Measurements from ENCODE around the gene MRPS31. TPM values are rescaled to one million over a fixed set of nuclear protein-coding genes. Genes with fewer than 3 reads are reported as not detected.

The MRPS31 gene
- total and polyA plus RNA-seq, 4 donors, result 13.4 to 17.6 (median 16.0) TPM

DNA sequence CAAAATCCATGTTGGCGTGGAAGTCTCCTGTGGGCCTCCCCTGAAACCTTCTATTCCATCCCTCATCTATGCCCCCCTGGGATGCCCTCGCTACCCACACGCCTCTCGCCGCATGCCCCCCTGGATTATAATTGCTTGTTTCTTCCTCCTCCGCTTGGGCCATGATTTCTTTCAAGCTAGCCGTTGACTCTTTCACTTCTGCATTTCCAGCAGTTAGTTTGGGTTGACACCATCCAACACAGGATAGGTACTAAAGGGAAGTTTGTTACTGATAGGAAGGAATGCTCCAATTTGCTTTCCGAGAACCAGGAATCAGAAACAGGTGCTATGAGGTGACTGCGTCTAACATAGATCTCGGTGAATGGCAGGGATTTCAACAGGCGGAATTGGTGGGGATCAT, 10.7 kb upstream of the MRPS31 start:
- Histone ChIP-seq H3K9ac (ENCODE audit: low read depth in 1 of 2, low read length in 2 of 2) (no peak overlapping the region), H3K36me3 (ENCODE audit: control insufficient read depth in 4 of 4, insufficient read depth in 3 of 4, low read depth in 1 of 4, low read length in 3 of 4) (no peaks in the 10 kb centered on the region), H3K27ac (ENCODE audit: low read depth in 1 of 2, low read length in 2 of 2) (no peak overlapping the region), H3K27me3 (ENCODE audit: control insufficient read depth in 4 of 4, insufficient read depth in 4 of 4, low read length in 3 of 4) (no peaks in the 10 kb centered on the region), H3K4me1 (ENCODE audit: control insufficient read depth in 4 of 4, insufficient read depth in 4 of 4, low read length in 3 of 4) (peaks cover 1 to 34% (median 20%) of the 10 kb centered on the region in 4 donors), H3K9me3 (ENCODE audit: control insufficient read depth in 4 of 4, low read length in 3 of 4) (no peaks in the 10 kb centered on the region), H3K4me3 (ENCODE audit: low read depth in 1 of 3, low read length in 3 of 3) (no peak overlapping the region)
- WGBS, result 89% methylated on average over 11 of the region's 11 CpGs
- TF ChIP-seq, protein P1, sequence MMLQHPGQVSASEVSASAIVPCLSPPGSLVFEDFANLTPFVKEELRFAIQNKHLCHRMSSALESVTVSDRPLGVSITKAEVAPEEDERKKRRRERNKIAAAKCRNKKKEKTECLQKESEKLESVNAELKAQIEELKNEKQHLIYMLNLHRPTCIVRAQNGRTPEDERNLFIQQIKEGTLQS (IDR thresholded peaks at IDR 0.05), result no peak
- no peak for TF ChIP-seq JUND (IDR thresholded peaks at IDR 0.05)
- TF ChIP-seq SP1 (IDR thresholded peaks at IDR 0.05), result no peak
- TF ChIP-seq, protein P2, sequence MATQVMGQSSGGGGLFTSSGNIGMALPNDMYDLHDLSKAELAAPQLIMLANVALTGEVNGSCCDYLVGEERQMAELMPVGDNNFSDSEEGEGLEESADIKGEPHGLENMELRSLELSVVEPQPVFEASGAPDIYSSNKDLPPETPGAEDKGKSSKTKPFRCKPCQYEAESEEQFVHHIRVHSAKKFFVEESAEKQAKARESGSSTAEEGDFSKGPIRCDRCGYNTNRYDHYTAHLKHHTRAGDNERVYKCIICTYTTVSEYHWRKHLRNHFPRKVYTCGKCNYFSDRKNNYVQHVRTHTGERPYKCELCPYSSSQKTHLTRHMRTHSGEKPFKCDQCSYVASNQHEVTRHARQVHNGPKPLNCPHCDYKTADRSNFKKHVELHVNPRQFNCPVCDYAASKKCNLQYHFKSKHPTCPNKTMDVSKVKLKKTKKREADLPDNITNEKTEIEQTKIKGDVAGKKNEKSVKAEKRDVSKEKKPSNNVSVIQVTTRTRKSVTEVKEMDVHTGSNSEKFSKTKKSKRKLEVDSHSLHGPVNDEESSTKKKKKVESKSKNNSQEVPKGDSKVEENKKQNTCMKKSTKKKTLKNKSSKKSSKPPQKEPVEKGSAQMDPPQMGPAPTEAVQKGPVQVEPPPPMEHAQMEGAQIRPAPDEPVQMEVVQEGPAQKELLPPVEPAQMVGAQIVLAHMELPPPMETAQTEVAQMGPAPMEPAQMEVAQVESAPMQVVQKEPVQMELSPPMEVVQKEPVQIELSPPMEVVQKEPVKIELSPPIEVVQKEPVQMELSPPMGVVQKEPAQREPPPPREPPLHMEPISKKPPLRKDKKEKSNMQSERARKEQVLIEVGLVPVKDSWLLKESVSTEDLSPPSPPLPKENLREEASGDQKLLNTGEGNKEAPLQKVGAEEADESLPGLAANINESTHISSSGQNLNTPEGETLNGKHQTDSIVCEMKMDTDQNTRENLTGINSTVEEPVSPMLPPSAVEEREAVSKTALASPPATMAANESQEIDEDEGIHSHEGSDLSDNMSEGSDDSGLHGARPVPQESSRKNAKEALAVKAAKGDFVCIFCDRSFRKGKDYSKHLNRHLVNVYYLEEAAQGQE (IDR thresholded peaks at IDR 0.05), result no peak
- no peak for TF ChIP-seq TAF1 (conservative IDR thresholded peaks at IDR 0.05)
- no peak for TF ChIP-seq HNF4A (conservative IDR thresholded peaks at IDR 0.05)
- TF ChIP-seq, protein P3, sequence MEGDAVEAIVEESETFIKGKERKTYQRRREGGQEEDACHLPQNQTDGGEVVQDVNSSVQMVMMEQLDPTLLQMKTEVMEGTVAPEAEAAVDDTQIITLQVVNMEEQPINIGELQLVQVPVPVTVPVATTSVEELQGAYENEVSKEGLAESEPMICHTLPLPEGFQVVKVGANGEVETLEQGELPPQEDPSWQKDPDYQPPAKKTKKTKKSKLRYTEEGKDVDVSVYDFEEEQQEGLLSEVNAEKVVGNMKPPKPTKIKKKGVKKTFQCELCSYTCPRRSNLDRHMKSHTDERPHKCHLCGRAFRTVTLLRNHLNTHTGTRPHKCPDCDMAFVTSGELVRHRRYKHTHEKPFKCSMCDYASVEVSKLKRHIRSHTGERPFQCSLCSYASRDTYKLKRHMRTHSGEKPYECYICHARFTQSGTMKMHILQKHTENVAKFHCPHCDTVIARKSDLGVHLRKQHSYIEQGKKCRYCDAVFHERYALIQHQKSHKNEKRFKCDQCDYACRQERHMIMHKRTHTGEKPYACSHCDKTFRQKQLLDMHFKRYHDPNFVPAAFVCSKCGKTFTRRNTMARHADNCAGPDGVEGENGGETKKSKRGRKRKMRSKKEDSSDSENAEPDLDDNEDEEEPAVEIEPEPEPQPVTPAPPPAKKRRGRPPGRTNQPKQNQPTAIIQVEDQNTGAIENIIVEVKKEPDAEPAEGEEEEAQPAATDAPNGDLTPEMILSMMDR (IDR thresholded peaks at IDR 0.05; ENCODE audit: low read depth, low read length, missing input control), result no peak
- no peak for TF ChIP-seq FOXA1 (IDR thresholded peaks at IDR 0.05)
- TF ChIP-seq YY1 (IDR thresholded peaks at IDR 0.05), result no peak
- TF ChIP-seq, protein P4, sequence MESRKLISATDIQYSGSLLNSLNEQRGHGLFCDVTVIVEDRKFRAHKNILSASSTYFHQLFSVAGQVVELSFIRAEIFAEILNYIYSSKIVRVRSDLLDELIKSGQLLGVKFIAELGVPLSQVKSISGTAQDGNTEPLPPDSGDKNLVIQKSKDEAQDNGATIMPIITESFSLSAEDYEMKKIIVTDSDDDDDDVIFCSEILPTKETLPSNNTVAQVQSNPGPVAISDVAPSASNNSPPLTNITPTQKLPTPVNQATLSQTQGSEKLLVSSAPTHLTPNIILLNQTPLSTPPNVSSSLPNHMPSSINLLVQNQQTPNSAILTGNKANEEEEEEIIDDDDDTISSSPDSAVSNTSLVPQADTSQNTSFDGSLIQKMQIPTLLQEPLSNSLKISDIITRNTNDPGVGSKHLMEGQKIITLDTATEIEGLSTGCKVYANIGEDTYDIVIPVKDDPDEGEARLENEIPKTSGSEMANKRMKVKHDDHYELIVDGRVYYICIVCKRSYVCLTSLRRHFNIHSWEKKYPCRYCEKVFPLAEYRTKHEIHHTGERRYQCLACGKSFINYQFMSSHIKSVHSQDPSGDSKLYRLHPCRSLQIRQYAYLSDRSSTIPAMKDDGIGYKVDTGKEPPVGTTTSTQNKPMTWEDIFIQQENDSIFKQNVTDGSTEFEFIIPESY (IDR thresholded peaks at IDR 0.05), result no peak
- TF ChIP-seq, protein P5, sequence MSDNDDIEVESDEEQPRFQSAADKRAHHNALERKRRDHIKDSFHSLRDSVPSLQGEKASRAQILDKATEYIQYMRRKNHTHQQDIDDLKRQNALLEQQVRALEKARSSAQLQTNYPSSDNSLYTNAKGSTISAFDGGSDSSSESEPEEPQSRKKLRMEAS (IDR thresholded peaks at IDR 0.05), result no peak
- TF ChIP-seq RAD21 (IDR thresholded peaks at IDR 0.05), result no peak
- TF ChIP-seq NR2F2 (IDR thresholded peaks at IDR 0.05), result no peak
- TF ChIP-seq GABPA (IDR thresholded peaks at IDR 0.05 in 1 of 2, conservative IDR thresholded peaks at IDR 0.05 in 1 of 2), result no peak
- no peak for TF ChIP-seq RXRA (IDR thresholded peaks at IDR 0.05)
- no peak for TF ChIP-seq FOXA2 (IDR thresholded peaks at IDR 0.05)
- TF ChIP-seq EGR1 (IDR thresholded peaks at IDR 0.05; ENCODE audit: low read depth in 2 of 2), result no peak
- TF ChIP-seq HNF4G (IDR thresholded peaks at IDR 0.05), result no peak
- no peak for DNase-seq (ENCODE audit: low spot score)
